HepG2 (cell line): ENCODE measurements around the gene HDHD3. TPM values are rescaled to one million over a fixed set of nuclear protein-coding genes. Genes with fewer than 3 reads are reported as not detected.

ENCODE experiments used
- ATAC-seq: fragments of 200-7000 bp; cut with Tn5 transposase; 3 replicates; pipeline ENCODE4 v1.9.1; 2020; ENCODE audit warnings: mild to moderate bottlenecking, moderate library complexity
- BruUV-seq: library from RNA; stranded (reverse); fragments of 400-500 nt; replicated peaks from 2 replicates; lab custom pipeline; 2021; lab: Mats Ljungman, UMichigan
- CTCF ChIA-PET: fragments of 300-600 bp; formaldehyde crosslinking; extraction: SDS; loops from one replicate; lab custom pipeline; 2021; ENCODE audit warnings: low total read pairs, inconsistent platforms, low intra/inter-chr PET ratio; lab: Yijun Ruan, JAX
- POLR2A ChIA-PET: fragments of 350-600 bp; sonication (Branson Sonifier 250); formaldehyde crosslinking; loops from one replicate; lab custom pipeline; 2020; ENCODE audit warnings: antibody characterized with exemption, inconsistent platforms; lab: Yijun Ruan, JAX
- DNase-seq: peaks from one replicate; pipeline ENCODE4 v3.0.0-alpha.2; 2015; ENCODE audit warnings: low spot score
- FAIRE-seq: peaks from 3 replicates; lab custom pipeline; 2011; peaks lifted over from hg19 to GRCh38; lab: Jason Lieb, UNC
- H2AFZ ChIP-seq: one replicate; pipeline ENCODE4 v1.6.1; 2011; ENCODE audit warnings: low read length, inconsistent platforms
- H3K27ac ChIP-seq: fragments of 300-600 bp; 3 replicates; pipeline ENCODE4 v1.8.0; 2011; ENCODE audit warnings: mixed run types, mild to moderate bottlenecking, mixed read lengths, low read length, inconsistent platforms; ENCODE audit not compliant: insufficient read depth; ENCODE audit errors: extremely low read length
- H3K27me3 ChIP-seq, 2 experiments: fragments of 200-600 bp in 1 of 2; 2 replicates in 1 of 2; 3 replicates in 1 of 2; pipeline versions ENCODE4 v1.6.0 to v1.8.0; 2011; ENCODE audit warnings: low read length in 2 of 2, mild to moderate bottlenecking in 2 of 2, moderate library complexity in 2 of 2, inconsistent platforms in 1 of 2; ENCODE audit not compliant: insufficient read depth in 2 of 2, control insufficient read depth in 1 of 2
- H3K36me3 ChIP-seq, 2 experiments: fragments of 200-600 bp in 1 of 2; replicated peaks in 1 of 2; 2 replicates in 1 of 2; 3 replicates in 1 of 2; pipeline versions ENCODE4 v1.5.1 to v1.8.0; 2011; ENCODE audit warnings: low read length in 2 of 2, inconsistent platforms in 1 of 2; ENCODE audit not compliant: insufficient read depth in 2 of 2, control insufficient read depth in 1 of 2
- H3K4me1 ChIP-seq: 2 replicates; pipeline ENCODE4 v1.5.1; 2012; ENCODE audit warnings: low read length, inconsistent platforms; ENCODE audit not compliant: insufficient read depth
- H3K4me2 ChIP-seq: 2 replicates; pipeline ENCODE4 v1.6.0; 2011; ENCODE audit warnings: low read depth, low read length, inconsistent platforms
- H3K4me3 ChIP-seq, 3 experiments: fragments of 200-600 bp in 1 of 3; sonication (generic), shearing (Covaris generic) in 1 of 3; replicated peaks in 1 of 3; 2 replicates each; pipeline ENCODE4 v1.5.1; 2011 to 2016; ENCODE audit warnings: low read length in 3 of 3, inconsistent platforms in 2 of 3, low read depth in 2 of 3, mild to moderate bottlenecking in 2 of 3, control low read depth in 1 of 3, mixed read lengths in 1 of 3; ENCODE audit not compliant: insufficient read depth in 1 of 3
- H3K79me2 ChIP-seq: one replicate; pipeline ENCODE4 v1.6.1; 2011; ENCODE audit warnings: low read length, inconsistent platforms; ENCODE audit not compliant: insufficient read depth
- H3K9ac ChIP-seq: 2 replicates; pipeline ENCODE4 v1.6.0; 2011; ENCODE audit warnings: mild to moderate bottlenecking, low read depth, low read length, inconsistent platforms; ENCODE audit not compliant: insufficient read depth
- H3K9me3 ChIP-seq: 2 replicates; pipeline ENCODE4 v1.5.1; 2012; ENCODE audit warnings: mild to moderate bottlenecking, low read length
- H4K20me1 ChIP-seq: 2 replicates; pipeline ENCODE4 v1.6.0; 2011; ENCODE audit warnings: inconsistent platforms, mild to moderate bottlenecking, low read length, moderate library complexity; ENCODE audit not compliant: insufficient read depth
- ATM ChIP-seq: fragments of 450-650 bp; IDR thresholded peaks from 2 replicates; pipeline ENCODE4 v1.7.1; 2017; ENCODE audit warnings: mild to moderate bottlenecking, borderline replicate concordance
- BORCS8-MEF2B ChIP-seq: sonication (generic); formaldehyde crosslinking; IDR thresholded peaks from 2 replicates; pipeline ENCODE4 v1.8.0; 2022; ENCODE audit warnings: mild to moderate bottlenecking, missing genetic modification reagents
- ETV6 ChIP-seq: sonication (generic); formaldehyde crosslinking; conservative IDR thresholded peaks from 2 replicates; pipeline ENCODE4 v1.4.0; 2020; ENCODE audit warnings: missing genetic modification reagents
- HHEX ChIP-seq: IDR thresholded peaks from 2 replicates; pipeline ENCODE4 v1.6.1; 2016; ENCODE audit warnings: control low read depth
- HNF4A ChIP-seq: sonication (generic); formaldehyde crosslinking; IDR thresholded peaks from 2 replicates; pipeline ENCODE4 v1.4.0; 2020; ENCODE audit warnings: missing genetic modification reagents
- KDM4B ChIP-seq: sonication (generic); formaldehyde crosslinking; IDR thresholded peaks from 2 replicates; pipeline ENCODE4 v1.4.0; 2020; ENCODE audit warnings: missing genetic modification reagents
- MEIS1 ChIP-seq: sonication (generic); formaldehyde crosslinking; IDR thresholded peaks from 2 replicates; pipeline ENCODE4 v1.9.0; 2021; ENCODE audit warnings: mild to moderate bottlenecking, missing genetic modification reagents, moderate library complexity, borderline replicate concordance
- PCBP2 ChIP-seq: fragments of 200-400 bp; formaldehyde crosslinking; optimal IDR thresholded peaks from 2 replicates; pipeline ENCODE3; 2018; ENCODE audit warnings: low read length, low read depth; ENCODE audit not compliant: poor library complexity, severe bottlenecking
- YEATS4 ChIP-seq: sonication (generic); formaldehyde crosslinking; IDR thresholded peaks from 2 replicates; pipeline ENCODE4 v1.4.0; 2020; ENCODE audit warnings: missing genetic modification reagents, borderline replicate concordance
- ZIK1 ChIP-seq: sonication (generic); formaldehyde crosslinking; IDR thresholded peaks from 2 replicates; pipeline ENCODE4 v1.5.0; 2020; ENCODE audit warnings: mild to moderate bottlenecking, low read depth, missing genetic modification reagents, borderline replicate concordance
- ZNF776 ChIP-seq: sonication (generic); formaldehyde crosslinking; IDR thresholded peaks from 2 replicates; pipeline ENCODE4 v1.4.0; 2020; ENCODE audit warnings: mild to moderate bottlenecking, missing genetic modification reagents
- WGBS: methylation state at CpG from one replicate; pipeline ENCODE4 v1.1.6; 2017; ENCODE audit warnings: low lambda C conversion rate; 5-methylcytosine and 5-hydroxymethylcytosine counted together
- in situ Hi-C: cut with HindIII; loops from 2 replicates; pipeline ENCODE4 v1.10.0; 2017; ENCODE audit warnings: low pct_unique_long_range_greater_than_20kb; ENCODE audit not compliant: extremely low pct_ligation_motif_present
- intact Hi-C: fragments of 100-400 bp; cut with micrococcal nuclease; formaldehyde crosslinking; loops from one replicate; pipeline ENCODE4 v1.10.0; 2022; ENCODE audit not compliant: unreplicated experiment
- polyA plus RNA-seq, 8 experiments: library from polyadenylated mRNA; depleted of rRNA in 3 of 8; stranded (reverse) in 7 of 8; unstranded in 1 of 8; fragments of >200 nt; fragmentation: Illumina TruSeq in 4 of 8; extraction: Trizol in 4 of 8; gene quantifications; 2 replicates each; pipeline versions ENCODE4 v1.2.1 to v1.2.3, GENCODE V29; 2011 to 2016; ENCODE audit warnings: low read depth in 4 of 8, missing spikeins in 1 of 8, mixed read lengths in 1 of 8; ENCODE audit not compliant: insufficient read depth in 1 of 8
- total RNA-seq, 5 experiments: library from RNA; depleted of rRNA; stranded (reverse); fragments of >200 nt; fragmentation: Illumina TruSeq; extraction: Trizol; gene quantifications; 2 replicates each; pipeline ENCODE4 v1.2.3, GENCODE V29; 2016; ENCODE audit warnings: low read depth in 1 of 5
- TF ChIP-seq, protein P1 (sequence below): sonication (generic); formaldehyde crosslinking; IDR thresholded peaks from 2 replicates; pipeline ENCODE4 v1.4.0; 2020; ENCODE audit warnings: mild to moderate bottlenecking, missing genetic modification reagents, borderline replicate concordance

The HDHD3 gene
- total and polyA plus RNA-seq, 2 of the 13 experiments (the other 11 are each of a cell fraction or from before 2014, with no cell fraction given), result 23.1 to 38.5 TPM

DNA sequence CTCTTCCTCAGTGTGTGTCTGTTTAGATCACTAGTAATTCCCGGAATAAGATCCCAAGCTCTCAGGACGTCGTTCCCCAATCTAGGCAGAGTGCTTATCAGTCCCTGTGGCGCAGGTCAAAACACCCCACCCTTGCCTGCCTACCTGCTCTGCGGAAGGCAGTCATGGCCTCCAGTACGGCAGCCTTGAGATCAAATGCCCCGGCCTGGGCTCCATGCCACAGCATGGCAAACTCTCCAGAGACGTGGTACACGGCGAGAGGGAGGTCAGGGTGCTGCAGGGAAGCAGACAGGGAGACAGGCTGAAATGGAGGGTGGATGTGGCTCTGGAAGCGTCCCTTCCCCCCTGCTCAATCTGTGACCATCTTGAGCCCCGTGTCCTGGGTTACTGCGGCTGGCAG is 12.0 kb upstream of the HDHD3 start:
- H3K27me3 ChIP-seq, result no peaks in the 10 kb centered on the region
- H3K36me3 ChIP-seq, result peaks cover 15 to 48% of the 10 kb centered on the region in 2 experiments
- no peaks in the 10 kb centered on the region for H3K79me2 ChIP-seq
- no peak for DNase-seq
- no peak for FAIRE-seq
- ChIA-PET CTCF (no interaction called here), POLR2A (interaction anchor here (1.6 to 3.1 kb wide), 5 partner anchors 9 to 49 kb away, joined by 4 to 29 read pairs (median 23); partner anchors contain the start of genes ALAD, C9orf43, HDHD3 and POLE3)
- H3K9ac ChIP-seq, result 0 out of 2 replicates have a peak overlapping the region, but pooled peaks have one; percentile 71
- BruUV-seq, result no TSS peak
- ATAC-seq, result no peak
- in situ Hi-C loops (no loop called here), intact Hi-C loops (no loop called here)
- H3K9me3 ChIP-seq, result no peaks in the 10 kb centered on the region
- peaks cover 85% of the 10 kb centered on the region for H3K4me1 ChIP-seq
- no peak overlapping the region for H3K4me3 ChIP-seq
- no peak for TF ChIP-seq ZIK1
- 0 out of 2 replicates have a peak, but pooled peaks have one; percentile 21 for TF ChIP-seq MEIS1 (CRISPR knock-in tag)
- no peak for TF ChIP-seq ATM
- TF ChIP-seq, protein P1, sequence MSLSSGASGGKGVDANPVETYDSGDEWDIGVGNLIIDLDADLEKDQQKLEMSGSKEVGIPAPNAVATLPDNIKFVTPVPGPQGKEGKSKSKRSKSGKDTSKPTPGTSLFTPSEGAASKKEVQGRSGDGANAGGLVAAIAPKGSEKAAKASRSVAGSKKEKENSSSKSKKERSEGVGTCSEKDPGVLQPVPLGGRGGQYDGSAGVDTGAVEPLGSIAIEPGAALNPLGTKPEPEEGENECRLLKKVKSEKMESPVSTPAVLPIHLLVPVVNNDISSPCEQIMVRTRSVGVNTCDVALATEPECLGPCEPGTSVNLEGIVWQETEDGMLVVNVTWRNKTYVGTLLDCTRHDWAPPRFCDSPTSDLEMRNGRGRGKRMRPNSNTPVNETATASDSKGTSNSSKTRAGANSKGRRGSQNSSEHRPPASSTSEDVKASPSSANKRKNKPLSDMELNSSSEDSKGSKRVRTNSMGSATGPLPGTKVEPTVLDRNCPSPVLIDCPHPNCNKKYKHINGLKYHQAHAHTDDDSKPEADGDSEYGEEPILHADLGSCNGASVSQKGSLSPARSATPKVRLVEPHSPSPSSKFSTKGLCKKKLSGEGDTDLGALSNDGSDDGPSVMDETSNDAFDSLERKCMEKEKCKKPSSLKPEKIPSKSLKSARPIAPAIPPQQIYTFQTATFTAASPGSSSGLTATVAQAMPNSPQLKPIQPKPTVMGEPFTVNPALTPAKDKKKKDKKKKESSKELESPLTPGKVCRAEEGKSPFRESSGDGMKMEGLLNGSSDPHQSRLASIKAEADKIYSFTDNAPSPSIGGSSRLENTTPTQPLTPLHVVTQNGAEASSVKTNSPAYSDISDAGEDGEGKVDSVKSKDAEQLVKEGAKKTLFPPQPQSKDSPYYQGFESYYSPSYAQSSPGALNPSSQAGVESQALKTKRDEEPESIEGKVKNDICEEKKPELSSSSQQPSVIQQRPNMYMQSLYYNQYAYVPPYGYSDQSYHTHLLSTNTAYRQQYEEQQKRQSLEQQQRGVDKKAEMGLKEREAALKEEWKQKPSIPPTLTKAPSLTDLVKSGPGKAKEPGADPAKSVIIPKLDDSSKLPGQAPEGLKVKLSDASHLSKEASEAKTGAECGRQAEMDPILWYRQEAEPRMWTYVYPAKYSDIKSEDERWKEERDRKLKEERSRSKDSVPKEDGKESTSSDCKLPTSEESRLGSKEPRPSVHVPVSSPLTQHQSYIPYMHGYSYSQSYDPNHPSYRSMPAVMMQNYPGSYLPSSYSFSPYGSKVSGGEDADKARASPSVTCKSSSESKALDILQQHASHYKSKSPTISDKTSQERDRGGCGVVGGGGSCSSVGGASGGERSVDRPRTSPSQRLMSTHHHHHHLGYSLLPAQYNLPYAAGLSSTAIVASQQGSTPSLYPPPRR (CRISPR knock-in tag), result no peak
- no peak for TF ChIP-seq PCBP2
- TF ChIP-seq KDM4B, result no peak
- TF ChIP-seq ETV6 (CRISPR knock-in tag), result no peak
- no peak for TF ChIP-seq ZNF776
- TF ChIP-seq YEATS4 (CRISPR knock-in tag), result no peak
- TF ChIP-seq HNF4A (CRISPR knock-in tag), result no peak
- TF ChIP-seq HHEX (CRISPR knock-in tag), result no peak
- 0 out of 2 replicates have a peak, but pooled peaks have one; percentile 26 for TF ChIP-seq BORCS8-MEF2B
- no peaks in the 10 kb centered on the region for H4K20me1 ChIP-seq
- no peak overlapping the region for H2AFZ ChIP-seq
- peak overlapping the region; percentile 97 for H3K27ac ChIP-seq
- peak overlapping the region; percentile 77; the same call in 1 of the 2 replicates for H3K4me2 ChIP-seq
- WGBS, result 100% methylated on average over 11 of the region's 13 CpGs
